Skeletal muscle tissue (tissue), 4 donors: ENCODE measurements around the gene TYW3. TPM values are rescaled to one million over a fixed set of nuclear protein-coding genes. Genes with fewer than 3 reads are reported as not detected.
"Not testable (repeated sequence)": the region's sequence is repeated elsewhere in the genome, so short reads cannot be mapped to it uniquely, and the experiment has no call there.

Experiments
- H3K27ac ChIP-seq: one replicate; pipeline ENCODE4 v1.7.0; 2013; ENCODE audit warnings: mild to moderate bottlenecking, low read depth, low read length, inconsistent platforms
- H3K27me3 ChIP-seq, 3 donors: one replicate each; pipeline ENCODE4 v1.7.0; 2013; ENCODE audit warnings: low read length in 3 of 3; ENCODE audit not compliant: control insufficient read depth in 3 of 3, insufficient read depth in 3 of 3
- H3K36me3 ChIP-seq, 3 donors: one replicate each; pipeline ENCODE4 v1.7.0; 2013; ENCODE audit warnings: low read length in 3 of 3; ENCODE audit not compliant: control insufficient read depth in 3 of 3, insufficient read depth in 3 of 3
- H3K4me1 ChIP-seq, 3 donors: one replicate each; pipeline ENCODE4 v1.7.0; 2013; ENCODE audit warnings: low read length in 3 of 3, mild to moderate bottlenecking in 3 of 3; ENCODE audit not compliant: control insufficient read depth in 3 of 3, insufficient read depth in 3 of 3
- H3K4me3 ChIP-seq, 3 donors: one replicate each; pipeline ENCODE4 v1.7.0; 2013; ENCODE audit warnings: low read length in 3 of 3
- H3K9ac ChIP-seq, 3 donors: one replicate each; pipeline ENCODE4 v1.7.0; 2013; ENCODE audit warnings: low read length in 3 of 3, mild to moderate bottlenecking in 3 of 3, moderate library complexity in 2 of 3, low read depth in 1 of 3
- H3K9me3 ChIP-seq, 3 donors: one replicate each; pipeline ENCODE4 v1.7.0; 2013; ENCODE audit warnings: low read length in 3 of 3; ENCODE audit not compliant: control insufficient read depth in 3 of 3
- total RNA-seq: library from RNA; depleted of rRNA; stranded (reverse); fragments of >200 nt; gene quantifications from one replicate; pipeline ENCODE4 v1.2.3, GENCODE V29; 2014
- donor health status: Osteomylitis.

Gene TYW3
- total RNA-seq, 1 donor from 2014 or later: 7.3 TPM

- no peaks in the 10 kb centered on the region for H3K4me1 ChIP-seq
- H3K27ac ChIP-seq: no peak overlapping the region
- no peaks in the 10 kb centered on the region for H3K27me3 ChIP-seq
- H3K36me3 ChIP-seq: peaks cover 20 to 64% (median 35%) of the 10 kb centered on the region in 3 donors
- no peak overlapping the region for H3K4me3 ChIP-seq
- no peaks in the 10 kb centered on the region for H3K9me3 ChIP-seq
- H3K9ac ChIP-seq: no peak overlapping the region
These were observed 22.5 kb downstream of the TYW3 start for GRCh38 chr1:74755475-74755874.

GRCh38 chr1:74756650-74757049 is 23.7 kb downstream of the TYW3 start:
- not testable (repeated sequence) for H3K9me3 ChIP-seq, H3K4me1 ChIP-seq, H3K9ac ChIP-seq, H3K27ac ChIP-seq, H3K27me3 ChIP-seq, H3K4me3 ChIP-seq
- peaks cover 16 to 64% (median 36%) of the 10 kb centered on the region in 3 donors for H3K36me3 ChIP-seq

GRCh38 chr1:74763807-74764206 is 30.9 kb downstream of the TYW3 start:
- peaks cover 4 to 29% (median 28%) of the 10 kb centered on the region in 3 donors for H3K36me3 ChIP-seq
- no peak overlapping the region for H3K27ac ChIP-seq
- no peak overlapping the region for H3K9ac ChIP-seq
- H3K27me3 ChIP-seq: no peaks in the 10 kb centered on the region
- H3K4me3 ChIP-seq: no peak overlapping the region
- no peaks in the 10 kb centered on the region for H3K9me3 ChIP-seq
- no peaks in the 10 kb centered on the region for H3K4me1 ChIP-seq

GRCh38 chr1:74766579-74766978 is 33.6 kb downstream of the TYW3 start:
- peaks cover 4 to 20% (median 15%) of the 10 kb centered on the region in 3 donors for H3K36me3 ChIP-seq
- no peaks in the 10 kb centered on the region for H3K9me3 ChIP-seq

GRCh38 chr1:74767490-74767889 is 34.5 kb downstream of the TYW3 start:
- Histone ChIP-seq H3K27me3 (no peaks in the 10 kb centered on the region), H3K9me3 (no peaks in the 10 kb centered on the region), H3K4me1 (no peaks in the 10 kb centered on the region), H3K27ac (no peak overlapping the region), H3K36me3 (peaks cover 4 to 15% (median 10%) of the 10 kb centered on the region in 3 donors), H3K4me3 (no peak overlapping the region), H3K9ac (no peak overlapping the region)

More at GRCh38 chr1:74766579-74766978, 33.6 kb downstream of the TYW3 start:
- H3K27ac ChIP-seq: no peak overlapping the region
- no peaks in the 10 kb centered on the region for H3K4me1 ChIP-seq
- H3K27me3 ChIP-seq: no peaks in the 10 kb centered on the region
- no peak overlapping the region for H3K4me3 ChIP-seq
- H3K9ac ChIP-seq: no peak overlapping the region

GRCh38 chr1:74771913-74772515 is 39.1 kb downstream of the TYW3 start:
- Histone ChIP-seq H3K9me3 (no peaks in the 10 kb centered on the region), H3K9ac (no peak overlapping the region), H3K27me3 (no peaks in the 10 kb centered on the region), H3K36me3 (no peaks in the 10 kb centered on the region), H3K4me1 (no peaks in the 10 kb centered on the region), H3K27ac (no peak overlapping the region), H3K4me3 (no peak overlapping the region)

GRCh38 chr1:74772945-74773344 is 40.0 kb downstream of the TYW3 start:
- no peak overlapping the region for H3K27ac ChIP-seq
- H3K27me3 ChIP-seq: no peaks in the 10 kb centered on the region
- no peaks in the 10 kb centered on the region for H3K36me3 ChIP-seq
- no peaks in the 10 kb centered on the region for H3K9me3 ChIP-seq
- no peak overlapping the region for H3K4me3 ChIP-seq
- H3K4me1 ChIP-seq: no peaks in the 10 kb centered on the region
- H3K9ac ChIP-seq: no peak overlapping the region

- no peak overlapping the region for H3K27ac ChIP-seq
These were observed 40.6 kb downstream of the TYW3 start for GRCh38 chr1:74773582-74773981.

GRCh38 chr1:74775735-74776134 is 42.8 kb downstream of the TYW3 start:
- no peak overlapping the region for H3K4me3 ChIP-seq
- no peak overlapping the region for H3K9ac ChIP-seq
- H3K4me1 ChIP-seq: no peaks in the 10 kb centered on the region
- H3K9me3 ChIP-seq: no peaks in the 10 kb centered on the region
- H3K27ac ChIP-seq: no peak overlapping the region
- no peaks in the 10 kb centered on the region for H3K36me3 ChIP-seq
- peaks cover 0 to 2% (median 0%) of the 10 kb centered on the region in 3 donors for H3K27me3 ChIP-seq

More at GRCh38 chr1:74773582-74773981, 40.6 kb downstream of the TYW3 start:
- no peaks in the 10 kb centered on the region for H3K36me3 ChIP-seq
- peaks cover 0 to 2% (median 0%) of the 10 kb centered on the region in 3 donors for H3K27me3 ChIP-seq
- no peak overlapping the region for H3K4me3 ChIP-seq
- no peaks in the 10 kb centered on the region for H3K4me1 ChIP-seq
- no peak overlapping the region for H3K9ac ChIP-seq
- no peaks in the 10 kb centered on the region for H3K9me3 ChIP-seq

GRCh38 chr1:74777525-74777924 is 44.6 kb downstream of the TYW3 start:
- H3K27ac ChIP-seq: no peak overlapping the region
- no peaks in the 10 kb centered on the region for H3K4me1 ChIP-seq
- no peak overlapping the region for H3K4me3 ChIP-seq
- no peaks in the 10 kb centered on the region for H3K36me3 ChIP-seq
- no peaks in the 10 kb centered on the region for H3K9me3 ChIP-seq
- peaks cover 0 to 2% (median 0%) of the 10 kb centered on the region in 3 donors for H3K27me3 ChIP-seq
- no peak overlapping the region for H3K9ac ChIP-seq
